Astrocyte (in vitro differentiated cells and primary cell): ENCODE measurements around the gene RFTN1. TPM values are rescaled to one million over a fixed set of nuclear protein-coding genes. Genes with fewer than 3 reads are reported as not detected.

Source experiments
- DNase-seq: peaks from one replicate; pipeline ENCODE4 v3.0.0-alpha.2; 2010; ENCODE audit warnings: low read depth
- FAIRE-seq: peaks from 2 replicates; lab custom pipeline; 2011; peaks lifted over from hg19 to GRCh38; lab: Jason Lieb, UNC
- H2AFZ ChIP-seq: 2 replicates; pipeline ENCODE4 v1.6.0; 2012; ENCODE audit warnings: low read depth, low read length, inconsistent platforms
- H3K27ac ChIP-seq: 2 replicates; pipeline ENCODE4 v1.5.1; 2011; ENCODE audit warnings: low read depth, low read length, inconsistent platforms
- H3K27me3 ChIP-seq: 2 replicates; pipeline ENCODE4 v1.6.0; 2011; ENCODE audit warnings: low read length, inconsistent platforms; ENCODE audit not compliant: insufficient read depth
- H3K36me3 ChIP-seq: 2 replicates; pipeline ENCODE4 v1.5.1; 2011; ENCODE audit warnings: low read length, inconsistent platforms; ENCODE audit not compliant: insufficient read depth
- H3K4me1 ChIP-seq: 2 replicates; pipeline ENCODE4 v1.5.1; 2011; ENCODE audit warnings: low read length, inconsistent platforms; ENCODE audit not compliant: insufficient read depth
- H3K4me2 ChIP-seq: 2 replicates; pipeline ENCODE4 v1.6.0; 2012; ENCODE audit warnings: low read length, inconsistent platforms
- H3K4me3 ChIP-seq: 2 replicates; pipeline ENCODE4 v1.5.1; 2011; ENCODE audit warnings: low read depth, mild to moderate bottlenecking, low read length, inconsistent platforms; ENCODE audit not compliant: insufficient read depth
- H3K79me2 ChIP-seq: 2 replicates; pipeline ENCODE4 v1.6.0; 2012; ENCODE audit warnings: mild to moderate bottlenecking, low read length, inconsistent platforms; ENCODE audit not compliant: insufficient read depth
- H3K9ac ChIP-seq: 2 replicates; pipeline ENCODE4 v1.6.0; 2012; ENCODE audit warnings: mild to moderate bottlenecking, low read length, inconsistent platforms
- H3K9me3 ChIP-seq: 2 replicates; pipeline ENCODE4 v1.5.1; 2012; ENCODE audit warnings: low read depth, mild to moderate bottlenecking, low read length, inconsistent platforms; ENCODE audit not compliant: insufficient read depth
- H4K20me1 ChIP-seq: 2 replicates; pipeline ENCODE4 v1.6.0; 2012; ENCODE audit warnings: low read length, inconsistent platforms; ENCODE audit not compliant: insufficient read depth
- H3K27ac Mint-ChIP-seq: one replicate; pipeline ENCODE4 v1.8.0; 2021; ENCODE audit warnings: mild to moderate bottlenecking, mixed read lengths; ENCODE audit not compliant: unreplicated experiment
- H3K27me3 Mint-ChIP-seq: one replicate; pipeline ENCODE4 v1.8.0; 2021; ENCODE audit warnings: low read depth, mixed read lengths; ENCODE audit not compliant: unreplicated experiment
- H3K36me3 Mint-ChIP-seq: one replicate; pipeline ENCODE4 v1.8.0; 2021; ENCODE audit warnings: low read depth, mixed read lengths; ENCODE audit not compliant: unreplicated experiment
- H3K4me1 Mint-ChIP-seq: one replicate; pipeline ENCODE4 v1.8.0; 2021; ENCODE audit warnings: low read depth, mixed read lengths; ENCODE audit not compliant: unreplicated experiment
- H3K4me3 Mint-ChIP-seq: one replicate; pipeline ENCODE4 v1.8.0; 2021; ENCODE audit warnings: mild to moderate bottlenecking, moderate library complexity, mixed read lengths; ENCODE audit not compliant: unreplicated experiment
- H3K9me3 Mint-ChIP-seq: one replicate; pipeline ENCODE4 v1.8.0; 2021; ENCODE audit warnings: mild to moderate bottlenecking, mixed read lengths; ENCODE audit not compliant: unreplicated experiment
- CTCF ChIP-seq: IDR thresholded peaks from 2 replicates; pipeline ENCODE4 v1.5.1; 2011; ENCODE audit warnings: low read depth, mild to moderate bottlenecking, inconsistent platforms, low read length, moderate library complexity; ENCODE audit not compliant: insufficient read depth
- EZH2 ChIP-seq: IDR thresholded peaks from 2 replicates; pipeline ENCODE4 v1.6.1; 2012; ENCODE audit warnings: mild to moderate bottlenecking, low read length, inconsistent platforms; ENCODE audit not compliant: insufficient read depth
- total RNA-seq: library from RNA; stranded (reverse); gene quantifications from 2 replicates; pipeline ENCODE4 v1.2.1, GENCODE V29; 2021

Gene RFTN1
- total RNA-seq, 1 donor from 2014 or later = 49.5 TPM

GRCh38 chr3:16448639-16449070 is 64.8 kb downstream of the RFTN1 start:
- TF ChIP-seq EZH2 (no peak), CTCF (no peak)
- H4K20me1 ChIP-seq = no peaks in the 10 kb centered on the region
- no peaks in the 10 kb centered on the region for H3K36me3 Mint-ChIP-seq
- H3K9me3 ChIP-seq = no peaks in the 10 kb centered on the region
- H3K79me2 ChIP-seq = peaks cover 55% of the 10 kb centered on the region
- no peak overlapping the region for H2AFZ ChIP-seq
- no peak overlapping the region for H3K4me3 ChIP-seq
- no peaks in the 10 kb centered on the region for H3K27me3 Mint-ChIP-seq
- no peaks in the 10 kb centered on the region for H3K27me3 ChIP-seq
- H3K4me2 ChIP-seq = peak overlapping the region; percentile 68
- FAIRE-seq = peak; percentile 87
- peak; percentile 98 for DNase-seq
- peak overlapping the region; percentile 78 for H3K27ac ChIP-seq
- peak overlapping the region; percentile 91 for H3K27ac Mint-ChIP-seq
- no peaks in the 10 kb centered on the region for H3K36me3 ChIP-seq
- H3K9ac ChIP-seq = peak overlapping the region; percentile 58
- no peak overlapping the region for H3K4me3 Mint-ChIP-seq
- peaks cover 30% of the 10 kb centered on the region for H3K4me1 ChIP-seq
- no peaks in the 10 kb centered on the region for H3K9me3 Mint-ChIP-seq
- peaks cover 30% of the 10 kb centered on the region for H3K4me1 Mint-ChIP-seq

- no peaks in the 10 kb centered on the region for H3K27me3 ChIP-seq
- no peak overlapping the region for H3K4me2 ChIP-seq
- H3K9me3 Mint-ChIP-seq = no peaks in the 10 kb centered on the region
- peaks cover 60% of the 10 kb centered on the region for H3K79me2 ChIP-seq
- no peak overlapping the region for H3K27ac ChIP-seq
- no peaks in the 10 kb centered on the region for H4K20me1 ChIP-seq
- H3K27me3 Mint-ChIP-seq = no peaks in the 10 kb centered on the region
- no peaks in the 10 kb centered on the region for H3K36me3 ChIP-seq
- no peak overlapping the region for H3K9ac ChIP-seq
- H3K36me3 Mint-ChIP-seq = no peaks in the 10 kb centered on the region
- no peak for TF ChIP-seq CTCF
- no peak for TF ChIP-seq EZH2
- no peak for DNase-seq
- no peak for FAIRE-seq
- no peaks in the 10 kb centered on the region for H3K9me3 ChIP-seq
- no peak overlapping the region for H3K4me3 Mint-ChIP-seq
- no peak overlapping the region for H3K27ac Mint-ChIP-seq
- peaks cover 23% of the 10 kb centered on the region for H3K4me1 ChIP-seq
- H2AFZ ChIP-seq = no peak overlapping the region
- peaks cover 30% of the 10 kb centered on the region for H3K4me1 Mint-ChIP-seq
- H3K4me3 ChIP-seq = no peak overlapping the region
Measured at GRCh38 chr3:16447135-16447534, 66.4 kb downstream of the RFTN1 start.

- Mint-ChIP-seq H3K4me3 (no peak overlapping the region), H3K9me3 (no peaks in the 10 kb centered on the region), H3K36me3 (peaks cover 2% of the 10 kb centered on the region), H3K27ac (no peak overlapping the region), H3K27me3 (no peaks in the 10 kb centered on the region), H3K4me1 (peaks cover 24% of the 10 kb centered on the region)
- Histone ChIP-seq H3K4me2 (peak overlapping the region; percentile 12), H3K4me3 (no peak overlapping the region), H3K79me2 (peaks cover 50% of the 10 kb centered on the region), H3K4me1 (peaks cover 13% of the 10 kb centered on the region), H3K9ac (no peak overlapping the region), H2AFZ (no peak overlapping the region), H3K27me3 (no peaks in the 10 kb centered on the region), H3K27ac (no peak overlapping the region), H3K36me3 (no peaks in the 10 kb centered on the region), H3K9me3 (no peaks in the 10 kb centered on the region), H4K20me1 (peaks cover 9% of the 10 kb centered on the region)
- no peak for DNase-seq
- TF ChIP-seq CTCF = no peak
- FAIRE-seq = no peak
Measured at GRCh38 chr3:16444344-16444743, 69.2 kb downstream of the RFTN1 start.
